SK-N-SH (cell line): ENCODE results near the gene AKAP6. TPM values are rescaled to one million over a fixed set of nuclear protein-coding genes. Genes with fewer than 3 reads are reported as not detected.

Source experiments
- CTCF ChIA-PET: fragments of 300-600, 350-600 bp; formaldehyde crosslinking; extraction: SDS; loops from one replicate; lab custom pipeline; 2021; lab: Yijun Ruan, JAX
- POLR2A ChIA-PET: fragments of 350-600 bp; sonication (Branson Sonifier 250); formaldehyde crosslinking; extraction: SDS; loops from one replicate; lab custom pipeline; 2020; ENCODE audit warnings: antibody characterized with exemption, inconsistent platforms; lab: Yijun Ruan, JAX
- DNase-seq: peaks from one replicate; pipeline ENCODE4 v3.0.0; 2012
- H2AFZ ChIP-seq: fragments of 200-600 bp; sonication (generic); 2 replicates; pipeline ENCODE4 v1.8.1; 2016; ENCODE audit warnings: antibody characterized with exemption, mild to moderate bottlenecking, low read depth
- H3F3A ChIP-seq: fragments of 200-600 bp; sonication (generic); replicated peaks from 2 replicates; pipeline ENCODE3; 2016; ENCODE audit warnings: antibody characterized with exemption, mild to moderate bottlenecking; ENCODE audit not compliant: insufficient read depth
- H3K27ac ChIP-seq, 2 experiments: fragments of 200-500 bp in 1 of 2; fragments of 200-600 bp in 1 of 2; sonication (Bioruptor generic) in 1 of 2; sonication (generic), shearing (Covaris generic) in 1 of 2; 2 replicates each; pipeline versions ENCODE4 v1.5.1 to v1.6.1; 2014 to 2016; ENCODE audit warnings: low read depth in 2 of 2, inconsistent platforms in 1 of 2, low read length in 1 of 2, mild to moderate bottlenecking in 1 of 2, mixed read lengths in 1 of 2
- H3K27me3 ChIP-seq: fragments of 200-600 bp; sonication (generic), shearing (Covaris generic); 2 replicates; pipeline ENCODE4 v1.6.1; 2016; ENCODE audit warnings: mixed run types; ENCODE audit not compliant: insufficient read depth
- H3K36me3 ChIP-seq, 2 experiments: fragments of 200-500 bp in 1 of 2; fragments of 200-600 bp in 1 of 2; sonication (Bioruptor generic) in 1 of 2; sonication (generic) in 1 of 2; replicated peaks in 1 of 2; 2 replicates each; pipeline versions ENCODE3 to v1.5.1; 2014 to 2016; ENCODE audit warnings: low read length in 1 of 2, mild to moderate bottlenecking in 1 of 2; ENCODE audit not compliant: insufficient read depth in 2 of 2, control insufficient read depth in 1 of 2
- H3K4me1 ChIP-seq, 2 experiments: fragments of 200-500 bp in 1 of 2; fragments of 200-600 bp in 1 of 2; sonication (Bioruptor generic) in 1 of 2; sonication (generic), shearing (Covaris generic) in 1 of 2; 2 replicates each; pipeline versions ENCODE4 v1.5.1 to v1.6.1; 2014 to 2016; ENCODE audit warnings: low read depth in 1 of 2, low read length in 1 of 2, mixed run types in 1 of 2; ENCODE audit not compliant: insufficient read depth in 2 of 2, control insufficient read depth in 1 of 2
- H3K4me2 ChIP-seq: fragments of 200-600 bp; sonication (generic), shearing (Covaris generic); 2 replicates; pipeline ENCODE4 v1.6.1; 2017; ENCODE audit warnings: mixed run types
- H3K4me3 ChIP-seq, 2 experiments: fragments of 200-500 bp in 1 of 2; fragments of 200-600 bp in 1 of 2; sonication (Bioruptor generic) in 1 of 2; sonication (generic), shearing (Covaris generic) in 1 of 2; 2 replicates each; pipeline versions ENCODE4 v1.5.1 to v1.8.1; 2014 to 2016; ENCODE audit warnings: low read depth in 2 of 2, inconsistent platforms in 1 of 2, low read length in 1 of 2, mild to moderate bottlenecking in 1 of 2, mixed read lengths in 1 of 2, moderate library complexity in 1 of 2
- H3K79me2 ChIP-seq: fragments of 200-600 bp; sonication (generic); 2 replicates; pipeline ENCODE4 v1.8.1; 2017; ENCODE audit warnings: mild to moderate bottlenecking; ENCODE audit not compliant: insufficient read depth
- H3K9ac ChIP-seq: fragments of 200-600 bp; sonication (generic); 2 replicates; pipeline ENCODE4 v1.6.1; 2017; ENCODE audit warnings: mixed run types
- H3K9me2 ChIP-seq: fragments of 200-600 bp; sonication (generic); 2 replicates; pipeline ENCODE4 v1.6.1; 2017; ENCODE audit warnings: mixed run types
- H3K9me3 ChIP-seq: fragments of 200-600 bp; sonication (generic); 2 replicates; pipeline ENCODE4 v1.6.1; 2017; ENCODE audit warnings: mixed run types, mild to moderate bottlenecking, moderate library complexity
- H4K20me1 ChIP-seq: fragments of 200-600 bp; sonication (generic); 2 replicates; pipeline ENCODE4 v1.6.1; 2017; ENCODE audit warnings: mild to moderate bottlenecking, mixed run types; ENCODE audit not compliant: insufficient read depth
- FOXJ3 ChIP-seq: sonication (generic); formaldehyde crosslinking; IDR thresholded peaks from 2 replicates; pipeline ENCODE4 v1.5.1; 2020; ENCODE audit warnings: mild to moderate bottlenecking, missing genetic modification reagents
- MAX ChIP-seq: IDR thresholded peaks from 2 replicates; pipeline ENCODE4 v1.4.0; 2012; ENCODE audit warnings: low read depth
- NFIC ChIP-seq: IDR thresholded peaks from 2 replicates; pipeline ENCODE4 v1.4.0; 2012; ENCODE audit warnings: borderline replicate concordance
- POLR2AphosphoS5 ChIP-seq: IDR thresholded peaks from 2 replicates; pipeline ENCODE4 v1.6.1; 2012; ENCODE audit warnings: low read depth, low read length
- RAD21 ChIP-seq: IDR thresholded peaks from 2 replicates; pipeline ENCODE4 v1.6.1; 2012; ENCODE audit warnings: mild to moderate bottlenecking, low read length
- TCF12 ChIP-seq: IDR thresholded peaks from 2 replicates; pipeline ENCODE4 v1.4.0; 2012
- USF1 ChIP-seq: IDR thresholded peaks from 2 replicates; pipeline ENCODE4 v1.4.0; 2012; ENCODE audit warnings: low read depth, borderline replicate concordance
- WGBS: methylation state at CpG from one replicate; pipeline ENCODE4 v1.1.6; 2017; ENCODE audit warnings: low lambda C conversion rate; 5-methylcytosine and 5-hydroxymethylcytosine counted together
- polyA plus RNA-seq, 3 experiments: library from polyadenylated mRNA; depleted of rRNA; stranded (reverse); fragments of >200 nt; gene quantifications; 2 replicates each; pipeline ENCODE4 v1.2.3, GENCODE V29; 2012
- TF ChIP-seq, protein P1 (sequence below): fragments of 150-350 bp; IDR thresholded peaks from 2 replicates; pipeline ENCODE4 v1.6.1; 2017; ENCODE audit warnings: antibody characterized with exemption, low read length, low read depth, borderline replicate concordance
- TF ChIP-seq, protein P2 (sequence below): fragments of 150-350 bp; IDR thresholded peaks from 2 replicates; pipeline ENCODE4 v1.6.1; 2016; ENCODE audit warnings: mild to moderate bottlenecking, low read depth, low read length

Gene AKAP6
- polyA plus RNA-seq, 1 of the 3 experiments (the other 2 are of a cell fraction), result 1.7 TPM

- CTCF ChIA-PET, result interaction anchor here (1.9 to 2.6 kb wide), 2 partner anchors 20 to 26 kb away, joined by 5 to 7 read pairs; no protein-coding TSS in a partner anchor
- WGBS, result 77% methylated on average over 3 of the region's 3 CpGs
These were observed 205.0 kb downstream of the AKAP6 start for GRCh38 chr14:32534145-32534544.

GRCh38 chr14:32536175-32536574 lies 207.1 kb downstream of the AKAP6 start:
- no peak overlapping the region for H3K4me3 ChIP-seq
- H4K20me1 ChIP-seq, result no peaks in the 10 kb centered on the region
- H3K27ac ChIP-seq, result no peak overlapping the region
- CTCF ChIA-PET, result interaction anchor here (2.6 kb wide), 1 partner anchor 24 kb away, joined by 7 read pairs; no protein-coding TSS in a partner anchor
- 86% methylated on average over 2 of the region's 2 CpGs for WGBS
- peaks cover 5% of the 10 kb centered on the region; the same call in 1 of the 2 replicates for H3K79me2 ChIP-seq
- no peak overlapping the region for H3K4me2 ChIP-seq
- H3K36me3 ChIP-seq, result peaks cover 8% of the 10 kb centered on the region in 2 experiments
- POLR2A ChIA-PET, result no interaction called here
- H3K4me1 ChIP-seq, result no peaks in the 10 kb centered on the region
- no peaks in the 10 kb centered on the region for H3F3A ChIP-seq
- TF ChIP-seq FOXJ3 (no peak), RAD21 (no peak), USF1 (no peak), MAX (no peak), POLR2AphosphoS5 (no peak), NFIC (no peak)
- TF ChIP-seq, protein P1, sequence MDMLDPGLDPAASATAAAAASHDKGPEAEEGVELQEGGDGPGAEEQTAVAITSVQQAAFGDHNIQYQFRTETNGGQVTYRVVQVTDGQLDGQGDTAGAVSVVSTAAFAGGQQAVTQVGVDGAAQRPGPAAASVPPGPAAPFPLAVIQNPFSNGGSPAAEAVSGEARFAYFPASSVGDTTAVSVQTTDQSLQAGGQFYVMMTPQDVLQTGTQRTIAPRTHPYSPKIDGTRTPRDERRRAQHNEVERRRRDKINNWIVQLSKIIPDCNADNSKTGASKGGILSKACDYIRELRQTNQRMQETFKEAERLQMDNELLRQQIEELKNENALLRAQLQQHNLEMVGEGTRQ, result no peak
- TF ChIP-seq, all 33 proteins: peak for 0
- no peak overlapping the region for H3K9ac ChIP-seq
- H3K27me3 ChIP-seq, result no peaks in the 10 kb centered on the region
- no peak overlapping the region for H2AFZ ChIP-seq
- H3K9me2 ChIP-seq, result no peaks in the 10 kb centered on the region
- DNase-seq, result no peak
- H3K9me3 ChIP-seq, result no peaks in the 10 kb centered on the region

More at GRCh38 chr14:32534145-32534544, 205.0 kb downstream of the AKAP6 start:
- H3F3A ChIP-seq, result no peaks in the 10 kb centered on the region
- POLR2A ChIA-PET, result no interaction called here
- H3K4me3 ChIP-seq, result no peak overlapping the region
- no peak overlapping the region for H3K9ac ChIP-seq
- H2AFZ ChIP-seq, result no peak overlapping the region
- H3K4me2 ChIP-seq, result no peak overlapping the region
- no peaks in the 10 kb centered on the region for H3K27me3 ChIP-seq
- DNase-seq, result no peak
- no peaks in the 10 kb centered on the region for H3K4me1 ChIP-seq
- no peaks in the 10 kb centered on the region for H3K9me3 ChIP-seq
- TF ChIP-seq, protein P2, sequence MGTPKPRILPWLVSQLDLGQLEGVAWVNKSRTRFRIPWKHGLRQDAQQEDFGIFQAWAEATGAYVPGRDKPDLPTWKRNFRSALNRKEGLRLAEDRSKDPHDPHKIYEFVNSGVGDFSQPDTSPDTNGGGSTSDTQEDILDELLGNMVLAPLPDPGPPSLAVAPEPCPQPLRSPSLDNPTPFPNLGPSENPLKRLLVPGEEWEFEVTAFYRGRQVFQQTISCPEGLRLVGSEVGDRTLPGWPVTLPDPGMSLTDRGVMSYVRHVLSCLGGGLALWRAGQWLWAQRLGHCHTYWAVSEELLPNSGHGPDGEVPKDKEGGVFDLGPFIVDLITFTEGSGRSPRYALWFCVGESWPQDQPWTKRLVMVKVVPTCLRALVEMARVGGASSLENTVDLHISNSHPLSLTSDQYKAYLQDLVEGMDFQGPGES, result no peak
- no peak for TF ChIP-seq TCF12
- peaks cover 11% of the 10 kb centered on the region; the same call in 1 of the 2 replicates for H3K79me2 ChIP-seq
- H3K27ac ChIP-seq, result no peak overlapping the region
- no peaks in the 10 kb centered on the region for H3K9me2 ChIP-seq
- H4K20me1 ChIP-seq, result no peaks in the 10 kb centered on the region
- H3K36me3 ChIP-seq, result peaks cover 8% of the 10 kb centered on the region in 2 experiments
